GM21526 (cell line): ENCODE data around the gene TYW1B.
"Not testable (repeated sequence)": the region's sequence is repeated elsewhere in the genome, so short reads cannot be mapped to it uniquely, and the experiment has no call there.

ENCODE experiments used
- ATAC-seq: cut with Tn5 transposase; IDR thresholded peaks from one replicate; pipeline ENCODE4 v1.9.1; 2021; ENCODE audit warnings: moderate library complexity; ENCODE audit not compliant: unreplicated experiment, low FRiP score

The TYW1B gene

DNA sequence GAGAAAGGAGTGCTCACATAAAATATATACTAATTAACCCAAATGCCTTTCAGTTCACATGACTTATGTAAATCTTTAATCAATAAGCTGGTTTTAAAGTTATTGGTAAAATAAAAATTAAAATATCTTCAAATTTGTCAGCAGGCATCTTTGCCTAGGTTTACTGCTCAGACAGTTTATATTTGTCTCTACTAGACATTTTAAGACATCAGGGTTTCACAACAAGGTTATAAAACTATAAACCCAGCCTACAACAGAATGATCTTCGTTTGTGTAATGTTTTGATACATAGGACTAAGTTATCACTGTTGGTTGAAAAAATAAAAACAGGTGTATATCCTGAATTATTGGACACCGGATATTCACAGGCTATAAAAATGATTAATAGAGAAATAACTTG lies 67.4 kb downstream of the TYW1B start:
- no peak for ATAC-seq

DNA sequence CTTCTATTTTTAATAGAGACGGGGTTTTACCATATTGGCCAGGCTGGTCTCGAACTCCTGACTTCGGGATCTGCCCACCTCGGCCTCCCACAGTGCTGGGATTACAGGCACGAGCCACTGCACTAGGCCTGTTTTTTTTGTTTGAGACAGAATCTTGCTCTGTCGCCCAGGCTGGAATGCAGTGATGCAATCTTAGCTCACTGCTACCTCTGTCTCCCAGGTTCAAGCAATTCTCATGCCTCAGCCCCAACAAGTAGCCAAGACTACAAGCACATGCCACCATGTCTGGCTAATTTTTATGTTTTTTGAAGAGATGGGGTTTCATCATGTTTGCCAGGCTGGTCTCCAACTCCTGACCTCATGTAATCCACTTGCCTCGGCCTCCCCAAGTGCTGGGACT lies 73.7 kb downstream of the TYW1B start:
- no peak for ATAC-seq

DNA sequence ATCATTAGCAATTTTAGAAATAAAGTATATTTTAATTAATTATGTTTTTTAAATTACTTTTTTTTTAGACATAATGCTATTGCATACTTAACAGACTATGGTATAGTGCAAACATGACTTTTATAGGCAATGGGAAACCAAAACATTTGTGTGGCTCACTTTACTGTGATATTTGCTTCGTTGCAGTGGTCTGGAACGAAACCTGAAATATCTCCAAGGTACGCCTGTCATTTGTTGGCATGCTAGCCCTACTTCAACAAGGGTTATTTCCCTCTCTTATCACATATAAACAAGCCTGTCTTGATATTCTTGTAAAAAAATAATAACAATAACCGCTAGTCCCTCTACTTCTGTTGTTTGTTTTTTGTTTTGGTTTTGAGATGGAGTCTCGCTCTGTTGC lies 74.2 kb downstream of the TYW1B start:
- ATAC-seq, result no peak

DNA sequence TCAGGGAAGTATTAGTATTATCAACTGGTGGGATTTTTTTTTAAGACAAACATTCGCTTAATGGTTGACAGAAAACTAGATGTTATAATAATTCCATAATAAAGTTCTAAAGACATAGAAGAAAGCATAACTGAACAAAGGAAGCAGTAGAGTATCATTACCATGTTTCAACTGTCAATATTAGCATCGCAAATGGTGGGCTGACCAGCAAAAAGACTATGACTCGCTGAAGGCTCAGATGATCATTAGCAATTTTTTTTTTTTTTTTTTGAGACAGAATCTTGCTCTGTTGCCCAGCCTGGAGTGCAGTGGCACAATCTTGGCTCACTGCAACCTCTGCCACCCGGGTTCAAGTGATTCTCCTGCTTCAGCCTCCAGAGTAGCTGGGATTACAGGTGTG lies 74.8 kb downstream of the TYW1B start:
- ATAC-seq, result not testable (repeated sequence)

DNA sequence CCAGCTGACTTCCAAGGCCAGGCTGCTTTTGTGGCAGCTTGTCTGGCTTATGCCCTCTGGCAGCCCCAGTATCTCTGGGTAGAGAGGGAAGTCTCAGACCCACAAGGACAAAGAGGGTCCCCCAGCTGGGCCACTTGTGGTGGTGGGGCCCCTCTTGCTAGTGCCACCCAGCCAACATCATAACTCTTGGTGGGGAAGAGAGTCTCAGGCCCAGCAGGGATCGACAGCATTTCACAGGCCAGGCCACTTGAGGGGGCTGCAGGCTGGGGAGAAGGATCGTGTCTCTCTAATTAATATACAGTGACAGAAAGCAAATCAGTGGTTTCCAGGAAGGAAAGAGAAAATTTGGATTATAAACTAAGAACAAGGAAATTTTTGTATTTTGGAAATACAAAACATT lies 76.0 kb downstream of the TYW1B start:
- no peak for ATAC-seq

DNA sequence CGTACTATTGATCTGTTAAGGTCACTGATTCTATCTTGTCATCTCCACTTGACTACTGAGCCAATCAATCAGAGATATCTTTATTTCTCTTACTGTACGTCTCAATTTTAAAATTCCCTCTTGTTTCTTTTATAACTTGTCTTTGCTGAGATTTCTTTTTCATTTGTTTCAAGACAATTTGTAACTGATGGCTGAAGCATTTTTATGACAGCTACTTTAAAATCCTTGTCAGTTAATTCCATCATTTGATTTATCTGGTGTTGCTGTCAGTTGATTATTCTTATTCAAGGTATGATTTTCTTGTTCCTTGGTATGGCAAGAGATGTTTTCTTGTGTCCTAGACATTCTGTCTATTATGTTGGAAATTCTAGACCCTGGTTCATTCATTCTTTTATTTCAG lies 76.6 kb downstream of the TYW1B start:
- no peak for ATAC-seq

DNA sequence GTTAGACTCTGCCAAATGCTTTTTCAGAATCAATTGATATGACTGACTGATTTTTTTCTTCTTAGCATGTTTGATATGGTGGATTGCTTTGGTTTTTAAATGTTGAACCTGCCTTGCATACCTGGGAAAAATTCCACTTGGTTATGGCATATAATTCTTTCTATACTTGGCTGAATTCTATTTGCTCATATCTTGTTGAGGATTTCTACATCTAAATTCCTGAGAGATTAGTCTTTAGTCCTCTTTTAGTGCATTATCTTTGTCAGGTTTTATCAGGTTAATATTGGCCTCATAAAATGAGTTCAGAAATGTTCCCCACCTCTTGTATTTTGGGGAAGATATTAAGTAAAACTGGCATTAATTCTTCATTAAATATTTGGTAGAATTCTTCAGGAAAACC lies 79.4 kb downstream of the TYW1B start:
- not testable (repeated sequence) for ATAC-seq

DNA sequence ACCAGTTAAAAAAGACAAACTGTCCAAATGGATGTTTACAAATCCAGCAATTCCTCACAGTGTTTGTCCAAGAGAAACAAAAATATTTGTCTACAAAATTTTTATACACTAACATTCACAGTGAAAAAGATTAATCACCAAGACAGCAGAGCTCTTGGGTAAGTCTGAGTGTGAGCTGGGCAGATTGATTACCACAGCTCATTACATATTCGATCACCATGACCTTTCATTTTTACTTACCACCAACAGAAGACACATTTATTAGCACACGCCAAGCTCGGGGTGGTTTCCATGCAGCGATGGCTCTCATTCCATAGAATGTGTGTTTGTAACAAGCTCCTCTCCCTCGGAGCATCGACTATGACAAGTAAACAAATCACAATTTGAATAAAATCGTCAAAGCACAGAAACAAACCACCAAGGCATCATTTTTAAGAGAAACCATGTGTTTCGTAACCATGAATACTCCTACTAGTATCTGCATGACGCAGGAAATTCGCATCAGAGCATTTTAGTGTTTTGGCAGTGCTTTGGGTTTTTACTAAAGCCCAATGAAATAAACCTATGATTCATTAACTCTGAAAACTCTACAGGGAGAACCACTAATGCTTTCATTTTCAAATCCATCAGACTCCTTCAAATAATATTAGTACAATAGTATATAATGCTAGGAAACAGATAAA lies 83.6 kb downstream of the TYW1B start:
- not testable (repeated sequence) for ATAC-seq

DNA sequence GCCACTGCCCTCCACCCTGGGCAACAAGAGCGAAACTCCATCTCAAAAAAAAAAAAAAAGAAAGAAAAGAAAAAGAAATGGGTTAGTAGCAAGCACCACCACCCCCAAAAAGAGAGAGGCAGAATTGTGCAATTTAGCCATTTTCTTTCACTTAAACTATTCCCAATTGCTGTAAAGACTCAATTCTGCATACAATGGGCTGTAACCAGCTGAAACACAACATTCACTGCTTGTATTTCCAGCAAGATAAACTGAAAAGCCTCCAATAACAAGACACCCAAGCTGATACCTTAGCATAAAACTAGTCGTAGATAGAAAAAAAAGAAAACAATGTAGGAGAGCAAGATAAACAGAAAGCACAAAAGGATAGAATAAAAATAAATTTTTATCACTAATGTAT lies 84.2 kb downstream of the TYW1B start:
- ATAC-seq, result not testable (repeated sequence)

DNA sequence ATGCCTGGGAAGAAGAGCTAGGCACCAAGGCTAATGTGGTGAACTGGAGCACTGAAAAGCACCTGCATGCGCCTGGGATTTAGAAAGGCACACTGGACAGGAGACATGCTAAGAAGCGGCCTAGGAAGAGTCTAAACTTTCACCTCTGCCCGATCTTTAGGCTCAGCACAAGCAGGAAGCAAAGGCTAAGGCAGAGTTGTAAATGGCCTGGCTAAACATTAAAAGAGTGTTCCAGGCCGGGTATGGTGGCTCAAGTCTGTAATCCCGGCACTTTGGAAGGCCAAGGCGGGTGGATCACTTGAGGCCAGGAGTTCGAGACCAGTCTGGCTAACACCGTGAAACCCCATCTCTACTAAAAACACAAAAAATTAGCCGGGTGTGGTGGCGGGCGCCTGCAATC lies 88.3 kb downstream of the TYW1B start:
- ATAC-seq, result not testable (repeated sequence)

DNA sequence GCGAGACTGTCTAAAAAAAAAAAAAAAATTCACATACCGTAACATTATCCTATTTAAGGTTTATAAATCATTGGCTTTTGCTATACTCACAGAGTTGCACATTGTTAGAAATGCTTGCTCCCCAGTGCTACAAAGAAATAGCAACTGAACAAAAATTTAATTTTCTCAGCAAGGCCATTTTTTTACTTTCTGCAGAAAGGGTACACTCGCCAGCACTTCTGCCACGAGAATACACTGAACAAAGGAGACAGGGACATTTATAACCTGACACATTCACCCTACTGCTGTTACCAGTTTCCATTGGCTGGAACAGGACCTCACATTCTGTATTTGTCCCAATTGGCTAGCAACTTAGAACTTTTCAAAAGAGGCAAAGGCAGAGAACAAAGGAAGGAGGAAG lies 92.1 kb downstream of the TYW1B start:
- not testable (repeated sequence) for ATAC-seq

DNA sequence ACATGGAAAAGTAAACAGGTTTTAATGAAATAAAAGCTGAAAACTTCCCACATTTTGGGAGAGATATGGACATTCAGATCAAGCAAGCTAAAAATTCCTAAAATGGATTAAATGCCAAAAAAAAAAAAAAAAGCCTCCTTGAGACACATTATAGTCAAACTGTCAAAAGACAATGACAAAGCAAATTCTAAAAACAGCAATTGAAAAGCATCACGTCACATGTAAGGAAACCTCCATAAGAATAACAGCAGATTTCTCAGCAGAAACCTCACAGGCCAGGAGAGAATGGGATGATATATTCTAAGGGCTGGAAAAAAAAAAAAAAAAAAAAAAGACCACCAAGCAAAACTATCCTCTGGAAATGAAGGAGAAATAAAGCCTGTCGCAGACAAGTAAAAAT lies 97.2 kb downstream of the TYW1B start:
- ATAC-seq, result not testable (repeated sequence)

DNA sequence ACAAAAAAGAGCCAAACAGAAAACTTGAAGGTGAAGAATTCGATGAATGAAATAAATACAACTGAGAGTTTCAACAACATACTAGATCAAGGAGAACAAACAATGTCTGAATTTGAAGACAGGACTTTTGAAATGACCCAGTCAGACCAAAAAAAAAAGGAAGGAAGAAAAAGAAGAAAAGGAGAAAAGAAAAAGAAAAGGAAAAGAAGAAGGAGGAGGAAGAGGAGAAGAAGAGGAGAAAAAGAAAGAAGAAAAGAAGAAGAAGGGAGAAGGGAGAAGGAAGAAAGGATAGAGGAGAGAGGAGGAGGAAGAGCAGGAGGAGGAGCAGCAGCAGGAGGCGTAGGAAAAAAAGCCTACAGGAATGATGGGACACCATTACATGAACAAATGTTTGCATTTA lies 97.6 kb downstream of the TYW1B start:
- ATAC-seq, result not testable (repeated sequence)

DNA sequence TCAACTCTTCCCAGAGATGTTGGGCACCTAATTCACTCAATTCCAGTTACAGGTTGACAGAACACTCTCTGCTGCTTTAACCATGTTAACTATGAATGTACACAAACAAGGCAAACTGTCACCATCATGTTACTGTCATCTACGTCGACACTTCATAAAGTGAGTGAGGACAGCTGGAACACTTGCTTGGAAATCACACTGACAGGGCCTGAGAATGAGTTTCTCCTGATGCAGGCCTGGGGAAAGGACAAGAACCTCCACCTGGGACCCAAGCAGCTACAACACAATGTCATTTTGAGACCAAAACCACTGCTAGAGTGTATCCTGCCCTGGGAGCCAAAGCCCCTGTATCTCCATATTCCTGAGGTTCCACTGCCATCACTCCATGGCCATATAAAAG lies 98.9 kb downstream of the TYW1B start:
- not testable (repeated sequence) for ATAC-seq

DNA sequence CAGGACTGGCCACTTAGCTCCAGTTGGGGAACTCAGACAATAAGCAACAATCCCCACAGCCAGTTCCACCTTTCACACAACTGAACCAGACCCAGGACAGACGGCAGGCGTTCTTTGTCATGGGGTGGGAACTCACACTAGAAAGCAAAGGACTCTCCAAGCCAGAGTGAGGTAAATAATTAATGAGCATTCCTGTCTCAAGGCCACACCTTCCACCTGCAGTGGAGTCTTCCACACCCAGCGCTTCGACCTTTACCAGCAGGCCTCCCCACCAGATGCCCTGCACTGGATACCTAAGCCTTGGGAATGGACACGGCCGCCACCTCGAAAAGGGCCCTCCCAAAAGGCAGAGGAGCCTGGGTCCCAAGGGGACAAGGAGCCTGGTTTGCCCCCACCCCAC lies 105.3 kb downstream of the TYW1B start:
- ATAC-seq, result not testable (repeated sequence)

DNA sequence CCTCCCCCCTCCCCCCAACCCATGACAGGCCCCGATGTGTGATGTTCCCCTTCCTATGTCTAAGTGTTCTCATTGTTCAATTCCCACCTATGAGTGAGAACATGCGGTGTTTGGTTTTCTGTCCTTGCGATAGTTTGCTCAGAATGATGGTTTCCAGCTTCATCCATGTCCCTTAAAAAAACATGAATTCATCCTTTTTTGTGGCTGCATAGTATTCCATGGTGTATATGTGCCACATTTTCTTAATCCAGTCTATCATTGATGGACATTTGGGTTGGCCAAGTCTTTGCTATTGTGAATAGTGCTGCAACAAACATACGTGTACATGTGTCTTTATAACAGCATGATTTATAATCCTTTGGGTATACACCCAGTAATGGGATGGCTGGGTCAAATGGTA lies 107.1 kb downstream of the TYW1B start:
- not testable (repeated sequence) for ATAC-seq

DNA sequence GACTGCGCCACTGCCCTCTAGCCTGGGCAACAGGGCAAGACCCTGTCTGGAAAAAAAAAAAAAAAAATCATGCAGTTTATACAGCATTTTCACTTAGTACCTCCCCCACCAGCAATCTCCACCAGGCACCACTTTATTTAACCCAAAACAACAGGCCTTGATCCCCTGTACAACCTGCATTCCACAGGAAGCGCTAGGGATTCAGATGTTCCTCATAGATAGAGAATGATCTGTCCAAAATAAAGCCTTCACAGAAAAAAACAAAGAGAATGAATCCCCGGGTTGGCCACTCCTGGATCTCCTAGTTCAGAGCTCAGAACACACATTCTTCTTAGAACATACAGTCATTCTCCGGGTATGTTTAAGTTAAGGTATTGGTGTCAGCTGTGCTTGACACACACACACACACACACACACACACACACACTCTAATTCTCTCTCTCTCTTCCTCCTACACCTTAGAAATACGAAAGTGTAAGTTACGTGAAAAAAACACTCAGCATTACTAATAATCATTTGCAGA lies 110.7 kb downstream of the TYW1B start:
- ATAC-seq, result not testable (repeated sequence)

DNA sequence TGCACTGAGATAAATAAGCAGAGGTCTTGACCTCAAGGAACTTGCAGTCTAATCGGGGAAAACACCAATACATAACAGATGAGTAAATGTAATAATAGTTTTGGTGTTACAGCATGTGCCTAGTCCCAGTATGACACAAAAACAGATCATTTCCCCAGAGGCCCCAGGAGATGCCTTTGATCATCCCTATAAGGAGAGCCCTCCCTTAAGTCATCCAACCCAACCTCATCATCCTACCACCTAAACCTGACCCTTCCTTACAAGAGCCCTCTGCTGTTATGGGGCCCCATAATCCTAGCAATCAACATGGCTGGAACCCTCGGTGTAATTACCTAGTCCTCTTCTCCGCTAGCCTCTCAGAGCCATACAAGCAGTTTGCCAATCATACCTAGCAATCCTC lies 116.1 kb downstream of the TYW1B start:
- not testable (repeated sequence) for ATAC-seq

DNA sequence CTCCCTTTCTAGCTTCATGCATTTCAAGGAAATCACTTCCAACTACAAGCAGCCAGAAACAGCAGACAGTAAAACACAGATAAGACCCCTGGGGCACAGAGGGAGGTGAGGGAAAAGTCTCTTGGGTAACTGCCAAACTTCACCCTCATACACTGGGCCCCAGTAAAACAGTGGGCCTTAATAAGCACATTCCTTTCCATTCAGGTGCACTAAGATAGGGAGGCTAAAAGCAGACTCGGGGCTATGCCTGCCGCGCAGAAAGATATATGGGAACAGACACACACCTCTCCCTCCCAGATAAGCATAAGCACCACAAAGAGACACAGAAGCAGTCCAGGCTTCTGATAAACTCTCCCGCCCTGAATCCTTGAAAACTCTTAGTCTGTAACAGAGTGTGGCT lies 117.0 kb downstream of the TYW1B start:
- no peak for ATAC-seq

DNA sequence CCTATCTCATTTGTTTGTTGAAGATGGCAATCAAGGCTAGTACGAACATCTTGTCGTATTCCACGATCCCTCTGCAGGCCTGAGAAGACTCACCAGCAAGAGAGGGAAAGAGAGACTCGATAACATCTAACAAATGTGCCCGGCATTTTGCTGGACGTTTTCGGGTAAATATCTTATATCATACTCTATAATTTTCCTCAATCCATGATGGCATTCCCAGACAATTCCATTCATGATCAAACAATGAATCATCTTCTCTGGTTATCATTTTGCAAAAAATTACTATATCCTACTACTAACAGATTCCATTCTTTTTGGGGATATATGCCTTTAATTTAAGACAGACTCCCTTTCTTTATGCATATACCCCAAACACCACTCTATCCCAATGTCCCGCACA lies 118.1 kb downstream of the TYW1B start:
- no peak for ATAC-seq

DNA sequence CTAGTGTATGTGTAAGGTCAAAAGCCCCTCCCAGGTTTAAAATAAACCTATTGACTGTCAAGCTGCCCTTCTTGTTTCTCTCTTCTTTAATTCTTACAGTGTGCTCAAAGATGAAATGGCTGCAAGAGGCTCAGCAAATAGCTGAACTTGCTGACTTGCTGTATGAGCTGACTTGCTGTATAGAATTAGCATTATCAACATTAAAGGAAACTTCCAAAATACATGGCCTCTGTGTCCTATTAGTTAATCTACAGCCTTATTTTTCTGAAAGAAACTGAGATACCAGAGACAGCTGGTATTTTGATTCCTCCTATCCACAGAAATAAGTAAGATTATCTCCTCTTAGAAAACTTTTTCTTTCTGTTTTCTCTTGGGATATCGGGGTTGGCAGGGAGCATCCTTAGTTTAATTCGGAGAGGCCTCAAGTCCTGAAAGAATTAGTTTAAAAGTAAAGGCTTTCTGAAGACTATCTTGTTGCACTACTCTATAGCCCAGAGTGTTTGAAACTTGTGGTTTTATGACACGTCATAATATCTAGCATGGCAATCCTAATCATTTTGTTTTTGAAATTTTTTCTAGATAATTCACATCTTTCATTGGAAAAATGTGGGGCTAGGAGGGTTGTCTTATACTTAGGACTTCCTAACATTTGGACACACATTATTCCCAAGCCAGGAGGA lies 119.5 kb downstream of the TYW1B start:
- ATAC-seq, result not testable (repeated sequence)

DNA sequence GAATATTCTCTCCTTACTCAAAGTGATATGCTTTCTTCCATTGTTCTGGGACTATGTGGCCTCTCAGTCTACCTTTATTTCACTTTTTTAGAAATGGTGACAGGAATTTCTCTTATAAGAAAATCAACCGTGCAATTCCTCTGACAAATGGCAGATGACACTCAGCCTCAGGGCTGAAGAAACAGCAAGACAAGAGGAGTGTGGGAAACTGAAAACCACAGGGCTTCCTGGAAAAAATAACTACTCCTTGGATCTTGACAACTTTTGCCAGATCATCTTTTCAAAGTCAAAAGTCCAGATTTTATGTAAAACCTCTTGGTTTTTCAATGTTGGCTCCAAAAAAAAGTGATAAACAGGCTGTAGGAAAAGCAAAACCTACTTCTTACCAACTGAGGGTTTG lies 121.5 kb downstream of the TYW1B start:
- ATAC-seq, result no peak
